SU-DHL-6 (cell line): ENCODE data around the gene LHPP.

Experiments
- H2AFZ ChIP-seq: fragments of 200-600 bp; sonication (generic); 2 replicates; pipeline ENCODE4 v1.6.1; 2014; ENCODE audit warnings: low read depth, mild to moderate bottlenecking, moderate library complexity, mixed read lengths, antibody characterized with exemption, low read length; ENCODE audit not compliant: severe bottlenecking
- H3F3A ChIP-seq: fragments of 200-600 bp; shearing (Covaris generic); 2 replicates; pipeline ENCODE4 v1.6.0; 2016; ENCODE audit warnings: antibody characterized with exemption, mild to moderate bottlenecking; ENCODE audit not compliant: insufficient read depth
- H3K27ac ChIP-seq: fragments of 200-600 bp; sonication (generic); 2 replicates; pipeline ENCODE4 v1.5.1; 2016; ENCODE audit warnings: low read depth, mild to moderate bottlenecking, low read length, moderate library complexity, mixed read lengths
- H3K27me3 ChIP-seq: fragments of 200-600 bp; sonication (generic), shearing (Covaris generic); 2 replicates; pipeline ENCODE4 v1.6.0; 2014; ENCODE audit warnings: mild to moderate bottlenecking, low read length
- H3K36me3 ChIP-seq: fragments of 200-600 bp; sonication (generic); 2 replicates; pipeline ENCODE4 v1.6.1; 2014; ENCODE audit warnings: mild to moderate bottlenecking, low read length, mixed read lengths
- H3K4me2 ChIP-seq: fragments of 300-600, 200-600 bp; shearing (Covaris generic), sonication (generic); 2 replicates; pipeline ENCODE4 v1.6.0; 2014; ENCODE audit warnings: low read length, low read depth, mild to moderate bottlenecking; ENCODE audit not compliant: poor library complexity, severe bottlenecking
- H3K4me3 ChIP-seq: fragments of 200-600 bp; sonication (generic); 2 replicates; pipeline ENCODE4 v1.5.1; 2014; ENCODE audit warnings: antibody characterized with exemption, low read length, mild to moderate bottlenecking, mixed read lengths; ENCODE audit not compliant: insufficient read depth, poor library complexity, severe bottlenecking
- H3K79me2 ChIP-seq: fragments of 200-600 bp; sonication (generic); 2 replicates; pipeline ENCODE4 v1.6.1; 2014; ENCODE audit warnings: mild to moderate bottlenecking, low read length, moderate library complexity; ENCODE audit not compliant: insufficient read depth
- H3K9ac ChIP-seq: fragments of 200-600 bp; sonication (generic); 2 replicates; pipeline ENCODE4 v1.7.0; 2014; ENCODE audit warnings: mild to moderate bottlenecking, low read length
- H3K9me2 ChIP-seq: fragments of 200-600 bp; sonication (generic); replicated peaks from 2 replicates; pipeline ENCODE4 v1.6.1; 2014; ENCODE audit warnings: low read length; ENCODE audit not compliant: insufficient read depth
- H3K9me3 ChIP-seq: fragments of 200-600 bp; sonication (generic); 2 replicates; pipeline ENCODE4 v1.6.1; 2014; ENCODE audit warnings: low read length, mixed read lengths; ENCODE audit not compliant: insufficient read depth
- H4K20me1 ChIP-seq: fragments of 200-600 bp; sonication (generic); 2 replicates; pipeline ENCODE4 v1.6.1; 2014; ENCODE audit warnings: low read depth, mild to moderate bottlenecking, antibody characterized with exemption, low read length, moderate library complexity, mixed read lengths
- EZH2phosphoT487 ChIP-seq: fragments of 200-600 bp; sonication (generic), shearing (Covaris generic); conservative IDR thresholded peaks from 2 replicates; pipeline ENCODE4 v1.6.1; 2018; ENCODE audit warnings: mild to moderate bottlenecking, antibody characterized with exemption, low read length, moderate library complexity, mixed read lengths
- TF ChIP-seq, protein P1 (sequence below): fragments of 200-600 bp; sonication (generic); IDR thresholded peaks from one replicate; pipeline ENCODE4 v1.5.1; 2017; ENCODE audit warnings: antibody characterized with exemption, mild to moderate bottlenecking, low read length, moderate library complexity; ENCODE audit not compliant: insufficient read depth, poor library complexity, severe bottlenecking

Gene LHPP

DNA sequence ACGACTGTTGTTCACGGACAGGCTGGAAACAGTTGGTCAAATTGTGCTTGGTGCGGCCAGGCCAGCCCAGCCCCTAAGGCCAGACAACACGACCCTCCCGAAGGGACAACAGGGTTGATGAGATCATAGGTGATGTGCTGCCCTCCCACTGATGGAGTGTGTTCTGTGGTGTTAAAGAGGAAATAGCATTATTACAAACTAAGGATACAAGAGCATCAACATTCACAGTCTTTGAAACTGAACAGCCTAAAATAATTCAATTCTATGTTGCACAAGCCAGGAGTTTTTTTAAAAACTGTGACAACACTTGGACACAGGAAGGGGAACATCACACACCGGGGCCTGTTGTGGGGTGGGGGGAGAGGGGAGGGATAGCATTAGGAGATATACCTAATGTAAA is 194.9 kb downstream of the LHPP start:
- no peaks in the 10 kb centered on the region for H3K9me2 ChIP-seq
- H3K27ac ChIP-seq: no peak overlapping the region
- no peak overlapping the region for H3K4me3 ChIP-seq
- no peaks in the 10 kb centered on the region for H3K9me3 ChIP-seq
- H3K27me3 ChIP-seq: no peaks in the 10 kb centered on the region
- H2AFZ ChIP-seq: no peak overlapping the region
- H3F3A ChIP-seq: no peaks in the 10 kb centered on the region
- no peak for TF ChIP-seq EZH2phosphoT487
- TF ChIP-seq, protein P1, sequence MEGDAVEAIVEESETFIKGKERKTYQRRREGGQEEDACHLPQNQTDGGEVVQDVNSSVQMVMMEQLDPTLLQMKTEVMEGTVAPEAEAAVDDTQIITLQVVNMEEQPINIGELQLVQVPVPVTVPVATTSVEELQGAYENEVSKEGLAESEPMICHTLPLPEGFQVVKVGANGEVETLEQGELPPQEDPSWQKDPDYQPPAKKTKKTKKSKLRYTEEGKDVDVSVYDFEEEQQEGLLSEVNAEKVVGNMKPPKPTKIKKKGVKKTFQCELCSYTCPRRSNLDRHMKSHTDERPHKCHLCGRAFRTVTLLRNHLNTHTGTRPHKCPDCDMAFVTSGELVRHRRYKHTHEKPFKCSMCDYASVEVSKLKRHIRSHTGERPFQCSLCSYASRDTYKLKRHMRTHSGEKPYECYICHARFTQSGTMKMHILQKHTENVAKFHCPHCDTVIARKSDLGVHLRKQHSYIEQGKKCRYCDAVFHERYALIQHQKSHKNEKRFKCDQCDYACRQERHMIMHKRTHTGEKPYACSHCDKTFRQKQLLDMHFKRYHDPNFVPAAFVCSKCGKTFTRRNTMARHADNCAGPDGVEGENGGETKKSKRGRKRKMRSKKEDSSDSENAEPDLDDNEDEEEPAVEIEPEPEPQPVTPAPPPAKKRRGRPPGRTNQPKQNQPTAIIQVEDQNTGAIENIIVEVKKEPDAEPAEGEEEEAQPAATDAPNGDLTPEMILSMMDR: no peak
- H3K79me2 ChIP-seq: peaks cover 96% of the 10 kb centered on the region
- no peak overlapping the region for H3K9ac ChIP-seq
- H3K4me2 ChIP-seq: no peak overlapping the region
- H4K20me1 ChIP-seq: no peaks in the 10 kb centered on the region; the same call in 1 of the 2 replicates
- no peaks in the 10 kb centered on the region for H3K36me3 ChIP-seq

DNA sequence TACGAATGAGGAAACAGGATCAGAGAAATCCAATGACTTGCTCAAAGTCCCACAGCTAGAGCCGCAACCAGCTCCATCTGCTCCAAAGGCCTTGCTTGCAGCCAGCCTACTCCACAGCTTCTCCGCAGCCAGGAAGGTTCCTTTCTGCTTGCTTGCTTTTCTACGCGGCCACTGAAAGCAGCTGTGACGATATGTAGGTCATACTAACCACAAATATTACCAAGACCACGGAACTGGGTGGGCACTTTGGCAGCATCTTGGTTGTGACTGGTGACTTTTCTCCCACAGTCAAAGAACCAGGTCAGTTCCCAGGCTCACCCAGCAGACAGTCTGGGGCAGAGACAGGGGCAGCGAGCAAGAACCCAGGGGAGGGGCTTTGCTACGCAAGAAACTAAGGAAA is 196.2 kb downstream of the LHPP start:
- no peaks in the 10 kb centered on the region for H3K27me3 ChIP-seq

DNA sequence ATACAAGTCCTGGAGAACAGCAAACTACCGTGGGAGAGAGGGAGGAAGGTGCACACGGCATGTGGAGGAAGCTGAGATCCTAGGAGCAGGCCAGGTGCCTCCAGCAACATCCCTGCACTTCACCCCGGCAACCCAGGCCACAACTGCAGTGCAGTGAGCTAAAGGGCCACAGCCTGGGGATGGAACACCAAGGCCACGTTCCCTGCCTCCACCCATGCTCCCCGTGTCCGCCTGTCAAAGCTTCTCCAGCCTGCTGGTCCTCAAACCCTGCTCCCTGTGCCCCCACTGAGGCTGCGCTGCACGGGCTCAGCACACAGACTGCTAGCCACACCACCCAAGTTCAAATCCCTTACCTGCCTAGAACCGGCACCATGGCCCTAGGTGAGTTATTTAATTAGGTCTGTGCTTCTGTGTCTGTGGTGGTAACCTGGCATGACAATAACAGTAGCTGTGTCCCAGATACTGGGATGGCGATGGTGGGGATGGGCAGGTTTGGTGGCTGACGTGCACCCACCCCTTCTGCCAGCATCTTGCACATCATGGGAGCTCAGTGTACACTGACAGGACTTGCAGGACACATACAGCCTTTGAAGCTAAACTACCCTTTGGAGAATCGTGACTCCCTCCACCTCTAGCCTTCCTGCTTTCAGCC is 197.1 kb downstream of the LHPP start:
- no peaks in the 10 kb centered on the region for H3K9me3 ChIP-seq
- H3K4me2 ChIP-seq: no peak overlapping the region
- H3K9ac ChIP-seq: no peak overlapping the region
- no peaks in the 10 kb centered on the region; the same call in 1 of the 2 replicates for H4K20me1 ChIP-seq
- no peak overlapping the region for H3K27ac ChIP-seq
- H2AFZ ChIP-seq: no peak overlapping the region
- H3K9me2 ChIP-seq: no peaks in the 10 kb centered on the region
- peaks cover 94% of the 10 kb centered on the region for H3K79me2 ChIP-seq
- TF ChIP-seq EZH2phosphoT487: no peak
- TF ChIP-seq, protein P1: no peak
- H3K4me3 ChIP-seq: no peak overlapping the region
- no peaks in the 10 kb centered on the region for H3K27me3 ChIP-seq
- H3F3A ChIP-seq: no peaks in the 10 kb centered on the region
- H3K36me3 ChIP-seq: no peaks in the 10 kb centered on the region

More for the DNA sequence above, 196.2 kb downstream of the LHPP start:
- H3K36me3 ChIP-seq: no peaks in the 10 kb centered on the region
- no peak overlapping the region for H3K27ac ChIP-seq
- H3K4me2 ChIP-seq: no peak overlapping the region
- no peaks in the 10 kb centered on the region for H3K9me2 ChIP-seq
- TF ChIP-seq, protein P1: no peak
- TF ChIP-seq EZH2phosphoT487: no peak
- no peak overlapping the region for H3K4me3 ChIP-seq
- no peaks in the 10 kb centered on the region for H3F3A ChIP-seq
- H4K20me1 ChIP-seq: no peaks in the 10 kb centered on the region; the same call in 1 of the 2 replicates
- no peak overlapping the region for H3K9ac ChIP-seq
- H3K79me2 ChIP-seq: peaks cover 94% of the 10 kb centered on the region
- no peaks in the 10 kb centered on the region for H3K9me3 ChIP-seq
- H2AFZ ChIP-seq: no peak overlapping the region
